Fibroblast of peridontal ligament (primary cell): Measurements from ENCODE around the gene ZNF224.

Experiments used
- DNase-seq: peaks from one replicate; pipeline ENCODE4 v3.0.0-alpha.2; 2010; ENCODE audit errors: extremely low read depth

Gene ZNF224

GRCh38 chr19:44131955-44132354 is 37.8 kb downstream of the ZNF224 start:
- no peak for DNase-seq

GRCh38 chr19:44141191-44142058 is 47.3 kb downstream of the ZNF224 start, which contains the start of gene ZNF234:
Gene ZNF234, plus strand, starts transcription at chr19:44141554. Its CDS starts 3,079 bp downstream, at chr19:44144633.
- peak; percentile 84 for DNase-seq

- DNase-seq = peak; percentile 48
Observed at GRCh38 chr19:44142059-44142433, 47.9 kb downstream of the ZNF224 start.

GRCh38 chr19:44149776-44150175 is 55.6 kb downstream of the ZNF224 start:
- no peak for DNase-seq

- no peak for DNase-seq
Observed at GRCh38 chr19:44151491-44151890, 57.3 kb downstream of the ZNF224 start.

- DNase-seq = no peak
Observed at GRCh38 chr19:44156475-44156874, 62.3 kb downstream of the ZNF224 start.
